CD14-positive monocyte (primary cell): ENCODE data around the gene UNC13B. TPM values are rescaled to one million over a fixed set of nuclear protein-coding genes. Genes with fewer than 3 reads are reported as not detected.

ENCODE experiments used
- DNase-seq, 3 donors: peaks; one replicate each; pipeline ENCODE4 v3.0.0-alpha.2; 2011 to 2022
- H2AFZ ChIP-seq: 2 replicates; pipeline ENCODE4 v1.6.0; 2012; ENCODE audit warnings: mild to moderate bottlenecking, low read depth, low read length, inconsistent platforms; ENCODE audit not compliant: insufficient read depth, poor library complexity, severe bottlenecking
- H3K27ac ChIP-seq, 2 donors: 1 replicate in 1 of 2; 2 replicates in 1 of 2; pipeline ENCODE4 v1.5.1; 2012 to 2013; ENCODE audit warnings: low read length in 2 of 2, control low read depth in 1 of 2, inconsistent platforms in 1 of 2, low read depth in 1 of 2, mild to moderate bottlenecking in 1 of 2
- H3K27me3 ChIP-seq, 2 donors: one replicate each; pipeline versions ENCODE4 v1.6.0 to v1.6.1; 2011 to 2013; ENCODE audit warnings: low read length in 2 of 2; ENCODE audit not compliant: control insufficient read depth in 2 of 2, insufficient read depth in 2 of 2
- H3K36me3 ChIP-seq, 2 donors: replicated peaks in 1 of 2; 1 replicate in 1 of 2; 2 replicates in 1 of 2; pipeline versions ENCODE4 v1.5.1 to v1.6.1; 2012 to 2013; ENCODE audit warnings: low read length in 2 of 2, control low read depth in 1 of 2, inconsistent platforms in 1 of 2, mild to moderate bottlenecking in 1 of 2; ENCODE audit not compliant: insufficient read depth in 2 of 2, control insufficient read depth in 1 of 2
- H3K4me1 ChIP-seq, 2 donors: 1 replicate in 1 of 2; 2 replicates in 1 of 2; pipeline versions ENCODE4 v1.5.1 to v1.6.1; 2012 to 2013; ENCODE audit warnings: low read length in 2 of 2, control low read depth in 1 of 2, inconsistent platforms in 1 of 2, mild to moderate bottlenecking in 1 of 2, moderate library complexity in 1 of 2; ENCODE audit not compliant: insufficient read depth in 2 of 2, control insufficient read depth in 1 of 2
- H3K4me2 ChIP-seq: replicated peaks from 2 replicates; pipeline ENCODE3; 2012; ENCODE audit warnings: low read length, moderate library complexity, mild to moderate bottlenecking; ENCODE audit not compliant: poor library complexity, severe bottlenecking; ENCODE audit errors: extremely low read depth
- H3K4me3 ChIP-seq, 3 experiments: fragments of 200-600 bp in 1 of 3; sonication (generic) in 1 of 3; replicated peaks in 1 of 3; 1 replicate in 2 of 3; 2 replicates in 1 of 3; pipeline ENCODE4 v1.5.1; 2011 to 2013; ENCODE audit warnings: low read length in 3 of 3, mild to moderate bottlenecking in 3 of 3, control low read depth in 2 of 3, low read depth in 2 of 3, inconsistent platforms in 1 of 3, moderate library complexity in 1 of 3
- H3K79me2 ChIP-seq: 2 replicates; pipeline ENCODE4 v1.6.0; 2012; ENCODE audit warnings: mild to moderate bottlenecking, control low read depth, inconsistent platforms, low read length, moderate library complexity; ENCODE audit not compliant: insufficient read depth
- H3K9ac ChIP-seq: 2 replicates; pipeline ENCODE4 v1.6.0; 2017; ENCODE audit warnings: low read length, mild to moderate bottlenecking; ENCODE audit not compliant: insufficient read depth, poor library complexity, severe bottlenecking
- H3K9me3 ChIP-seq, 2 donors: replicated peaks in 1 of 2; 1 replicate in 1 of 2; 2 replicates in 1 of 2; pipeline versions ENCODE4 v1.5.1 to v1.6.1; 2012 to 2013; ENCODE audit warnings: low read length in 2 of 2, control low read depth in 1 of 2; ENCODE audit not compliant: control insufficient read depth in 1 of 2, insufficient read depth in 1 of 2
- H4K20me1 ChIP-seq: 2 replicates; pipeline ENCODE4 v1.6.0; 2012; ENCODE audit warnings: mild to moderate bottlenecking, low read length, control low read depth, moderate library complexity; ENCODE audit not compliant: insufficient read depth
- H3K27ac Mint-ChIP-seq, 7 donors: one replicate each; pipeline ENCODE4 v1.8.0; 2020; ENCODE audit warnings: mild to moderate bottlenecking in 7 of 7, mixed read lengths in 7 of 7, moderate library complexity in 6 of 7, inconsistent platforms in 2 of 7
- H3K27me3 Mint-ChIP-seq, 3 donors: one replicate each; pipeline ENCODE4 v1.8.0; 2021 to 2022; ENCODE audit warnings: low read depth in 3 of 3, mild to moderate bottlenecking in 3 of 3, mixed read lengths in 3 of 3, moderate library complexity in 3 of 3, inconsistent platforms in 1 of 3
- H3K36me3 Mint-ChIP-seq, 2 donors: one replicate each; pipeline ENCODE4 v1.8.0; 2020; ENCODE audit warnings: mixed read lengths in 2 of 2, inconsistent platforms in 1 of 2, mild to moderate bottlenecking in 1 of 2
- H3K4me1 Mint-ChIP-seq: one replicate; pipeline ENCODE4 v1.8.0; 2020; ENCODE audit warnings: mild to moderate bottlenecking, mixed read lengths
- H3K4me3 Mint-ChIP-seq, 2 donors: one replicate each; pipeline ENCODE4 v1.8.0; 2020; ENCODE audit warnings: mild to moderate bottlenecking in 2 of 2, mixed read lengths in 2 of 2, moderate library complexity in 1 of 2
- H3K9me3 Mint-ChIP-seq, 7 donors: one replicate each; pipeline ENCODE4 v1.8.0; 2020 to 2022; ENCODE audit warnings: mixed read lengths in 7 of 7, mild to moderate bottlenecking in 6 of 7, moderate library complexity in 6 of 7, inconsistent platforms in 2 of 7
- WGBS: methylation state at CpG from one replicate; pipeline ENCODE4 v1.1.5; 2013; ENCODE audit warnings: missing lambda C conversion rate; ENCODE audit not compliant: insufficient coverage; 5-methylcytosine and 5-hydroxymethylcytosine counted together
- intact Hi-C, 2 donors: fragments of 100-400 bp; cut with micrococcal nuclease; formaldehyde crosslinking; loops; one replicate each; pipeline versions ENCODE4 v1.15.0 to v1.15.1; 2023
- polyA plus RNA-seq, 3 donors: library from polyadenylated mRNA; depleted of rRNA in 1 of 3; unstranded in 2 of 3; stranded (reverse) in 1 of 3; fragments of 300-500 nt in 2 of 3; fragments of >200 nt in 1 of 3; fragmentation: Illumina TruSeq in 2 of 3; gene quantifications; 1 replicate in 2 of 3; 2 replicates in 1 of 3; pipeline ENCODE4 v1.2.3, GENCODE V29; 2012 to 2021
- TF ChIP-seq, protein P1 (sequence below): fragments of 200-600 bp; IDR thresholded peaks from one replicate; pipeline ENCODE4 v1.8.0; 2022; ENCODE audit warnings: antibody characterized with exemption, mild to moderate bottlenecking

Gene UNC13B
- polyA plus RNA-seq, 3 donors, result 0.41 to 0.81 (median 0.66) TPM

DNA sequence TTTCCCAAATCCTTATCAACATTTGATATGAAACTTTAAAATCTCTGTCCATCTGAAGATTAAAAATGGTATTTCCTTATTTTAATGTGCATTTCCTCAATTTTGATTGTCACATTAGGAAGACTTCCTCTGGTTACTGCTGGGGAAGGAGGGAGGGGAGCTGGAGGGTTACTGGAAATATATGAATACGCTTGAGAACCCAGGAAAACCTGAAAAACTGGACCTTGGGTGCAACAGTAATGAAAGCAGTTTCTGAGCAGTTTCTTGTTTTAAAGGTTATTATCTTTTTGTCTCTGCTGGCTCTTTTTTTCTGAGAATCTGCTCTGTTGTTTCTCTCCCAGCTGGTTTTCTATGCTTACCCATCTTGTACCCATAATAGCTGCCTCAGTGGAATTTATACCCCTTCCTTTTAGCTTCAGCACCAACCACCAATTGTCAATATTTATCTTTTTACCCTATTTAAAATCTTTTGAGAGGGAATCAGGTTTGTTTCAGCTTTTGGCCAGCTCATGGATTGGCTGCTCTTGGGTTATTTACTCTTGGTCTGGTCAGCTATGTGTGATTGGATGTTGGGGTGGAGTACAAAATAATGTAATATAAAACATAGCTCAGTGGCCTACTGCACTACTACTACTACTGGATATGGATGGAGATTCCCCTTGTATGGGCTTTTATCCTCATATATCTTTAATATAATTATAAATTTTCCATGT, 67.4 kb downstream of the UNC13B start:
- H3K9me3 Mint-ChIP-seq, result peaks cover 0 to 15% (median 12%) of the 10 kb centered on the region in 7 donors

DNA sequence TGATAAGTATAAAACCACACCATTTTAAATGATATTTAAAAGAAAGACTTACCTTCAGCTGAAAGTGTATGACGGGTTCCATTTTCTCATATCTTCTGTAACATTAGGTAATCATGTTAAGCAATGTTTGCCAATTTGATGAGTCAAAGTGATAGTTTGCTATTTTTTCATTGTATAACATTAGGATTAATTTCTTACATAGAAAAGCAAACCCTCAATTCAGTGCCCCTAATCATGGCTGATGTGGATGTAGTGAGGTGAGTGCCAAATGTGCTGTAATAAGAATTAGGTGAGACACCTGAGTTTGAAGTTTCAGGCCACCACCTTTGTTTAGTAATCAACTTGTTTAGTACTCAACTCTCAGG, 68.0 kb downstream of the UNC13B start:
- Mint-ChIP-seq H3K4me1 (peaks cover 7% of the 10 kb centered on the region), H3K36me3 (no peaks in the 10 kb centered on the region), H3K9me3 (peaks cover 0 to 10% (median 8%) of the 10 kb centered on the region in 7 donors), H3K27me3 (peaks cover 0 to 4% (median 1%) of the 10 kb centered on the region in 3 donors), H3K4me3 (no peak overlapping the region), H3K27ac (no peak overlapping the region)
- Histone ChIP-seq H3K79me2 (no peaks in the 10 kb centered on the region), H3K4me2 (no peak overlapping the region), H2AFZ (no peak overlapping the region), H3K4me1 (peaks cover 0 to 5% of the 10 kb centered on the region in 2 donors), H3K27ac (no peak overlapping the region), H3K36me3 (no peaks in the 10 kb centered on the region), H3K9ac (no peak overlapping the region), H4K20me1 (no peaks in the 10 kb centered on the region), H3K9me3 (peaks cover 0 to 4% of the 10 kb centered on the region in 2 donors), H3K4me3 (no peak overlapping the region), H3K27me3 (no peaks in the 10 kb centered on the region)
- TF ChIP-seq, protein P1, sequence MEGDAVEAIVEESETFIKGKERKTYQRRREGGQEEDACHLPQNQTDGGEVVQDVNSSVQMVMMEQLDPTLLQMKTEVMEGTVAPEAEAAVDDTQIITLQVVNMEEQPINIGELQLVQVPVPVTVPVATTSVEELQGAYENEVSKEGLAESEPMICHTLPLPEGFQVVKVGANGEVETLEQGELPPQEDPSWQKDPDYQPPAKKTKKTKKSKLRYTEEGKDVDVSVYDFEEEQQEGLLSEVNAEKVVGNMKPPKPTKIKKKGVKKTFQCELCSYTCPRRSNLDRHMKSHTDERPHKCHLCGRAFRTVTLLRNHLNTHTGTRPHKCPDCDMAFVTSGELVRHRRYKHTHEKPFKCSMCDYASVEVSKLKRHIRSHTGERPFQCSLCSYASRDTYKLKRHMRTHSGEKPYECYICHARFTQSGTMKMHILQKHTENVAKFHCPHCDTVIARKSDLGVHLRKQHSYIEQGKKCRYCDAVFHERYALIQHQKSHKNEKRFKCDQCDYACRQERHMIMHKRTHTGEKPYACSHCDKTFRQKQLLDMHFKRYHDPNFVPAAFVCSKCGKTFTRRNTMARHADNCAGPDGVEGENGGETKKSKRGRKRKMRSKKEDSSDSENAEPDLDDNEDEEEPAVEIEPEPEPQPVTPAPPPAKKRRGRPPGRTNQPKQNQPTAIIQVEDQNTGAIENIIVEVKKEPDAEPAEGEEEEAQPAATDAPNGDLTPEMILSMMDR, result no peak
- intact Hi-C loops, result no loop called here
- WGBS, result no CpG with 5 or more reads among the region's 1 CpG
- no peak for DNase-seq

More for the DNA sequence above, 67.4 kb downstream of the UNC13B start:
- H3K36me3 ChIP-seq, result no peaks in the 10 kb centered on the region
- Mint-ChIP-seq H3K4me1 (peaks cover 7% of the 10 kb centered on the region), H3K4me3 (no peak overlapping the region), H3K36me3 (no peaks in the 10 kb centered on the region), H3K27me3 (peaks cover 0 to 4% (median 1%) of the 10 kb centered on the region in 3 donors), H3K27ac (peak overlapping the region in 1 of 7 donors; percentile 55)
- H2AFZ ChIP-seq, result no peak overlapping the region
- H3K4me2 ChIP-seq, result no peak overlapping the region
- peaks cover 0 to 4% of the 10 kb centered on the region in 2 donors for H3K9me3 ChIP-seq
- intact Hi-C loops, result no loop called here
- no peak for DNase-seq
- H3K4me3 ChIP-seq, result no peak overlapping the region
- H3K79me2 ChIP-seq, result no peaks in the 10 kb centered on the region
- no peaks in the 10 kb centered on the region for H3K27me3 ChIP-seq
- no CpG with 5 or more reads among the region's 1 CpG for WGBS
- H3K4me1 ChIP-seq, result peaks cover 0 to 5% of the 10 kb centered on the region in 2 donors
- H3K27ac ChIP-seq, result no peak overlapping the region
- TF ChIP-seq, protein P1, result no peak
- H3K9ac ChIP-seq, result no peak overlapping the region
- no peaks in the 10 kb centered on the region for H4K20me1 ChIP-seq
